Measurements from ENCODE around the gene ADISSP.
"Not testable (repeated sequence)": the region's sequence is repeated elsewhere in the genome, so short reads cannot be mapped to it uniquely, and the experiment has no call there.

ADISSP gene

GRCh38 chr20:3794168-3794567 is 26.6 kb upstream of the ADISSP start:
- not testable (repeated sequence) for H3K27ac Mint-ChIP-seq; DNase-seq (ENCODE audit: low spot score); H3K9me3 Mint-ChIP-seq; H3K27me3 Mint-ChIP-seq (ENCODE audit: low read depth); H3K4me3 Mint-ChIP-seq
- Mint-ChIP-seq H3K4me1 (ENCODE audit: low read depth) (peaks cover 21% of the 10 kb centered on the region), H3K36me3 (ENCODE audit: low read depth) (peaks cover 34% of the 10 kb centered on the region)

- H3K27me3 Mint-ChIP-seq (ENCODE audit: low read depth); DNase-seq (ENCODE audit: low spot score); H3K27ac Mint-ChIP-seq; H3K36me3 Mint-ChIP-seq (ENCODE audit: low read depth); H3K9me3 Mint-ChIP-seq: not testable (repeated sequence)
- Mint-ChIP-seq H3K4me3 (peak overlapping the region; percentile 65), H3K4me1 (ENCODE audit: low read depth) (peaks cover 20% of the 10 kb centered on the region)
Observed at GRCh38 chr20:3789201-3789600, 21.6 kb upstream of the ADISSP start.

- peak overlapping the region; percentile 65 for H3K4me3 Mint-ChIP-seq
- no peak for DNase-seq (ENCODE audit: low spot score)
- peak overlapping the region; percentile 27 for H3K27ac Mint-ChIP-seq
- H3K9me3 Mint-ChIP-seq: no peaks in the 10 kb centered on the region
- H3K4me1 Mint-ChIP-seq (ENCODE audit: low read depth): peaks cover 21% of the 10 kb centered on the region
- peaks cover 7% of the 10 kb centered on the region for H3K36me3 Mint-ChIP-seq (ENCODE audit: low read depth)
- H3K27me3 Mint-ChIP-seq (ENCODE audit: low read depth): no peaks in the 10 kb centered on the region
Observed at GRCh38 chr20:3788685-3789155, 21.2 kb upstream of the ADISSP start.

GRCh38 chr20:3787324-3788014 is 19.9 kb upstream of the ADISSP start:
- peak overlapping the region; percentile 55 for H3K27ac Mint-ChIP-seq
- peak overlapping the region; percentile 74 for H3K4me3 Mint-ChIP-seq
- peaks cover 26% of the 10 kb centered on the region for H3K4me1 Mint-ChIP-seq (ENCODE audit: low read depth)
- no peaks in the 10 kb centered on the region for H3K9me3 Mint-ChIP-seq
- no peak for DNase-seq (ENCODE audit: low spot score)
- H3K27me3 Mint-ChIP-seq (ENCODE audit: low read depth): no peaks in the 10 kb centered on the region
- peaks cover 12% of the 10 kb centered on the region for H3K36me3 Mint-ChIP-seq (ENCODE audit: low read depth)

GRCh38 chr20:3786665-3787323 is 19.2 kb upstream of the ADISSP start, which contains the start of gene CENPB:
Gene CENPB, minus strand, starts transcription at chr20:3786740. Its CDS starts 257 bp downstream, at chr20:3786483.
- Mint-ChIP-seq H3K27me3 (ENCODE audit: low read depth) (no peaks in the 10 kb centered on the region), H3K4me3 (peak within 1 kb of the TSS; percentile 79), H3K4me1 (ENCODE audit: low read depth) (peaks cover 26% of the 10 kb centered on the region), H3K27ac (peak within 1 kb of the TSS; percentile 75), H3K36me3 (ENCODE audit: low read depth) (peaks cover 12% of the 10 kb centered on the region), H3K9me3 (no peaks in the 10 kb centered on the region)
- DNase-seq (ENCODE audit: low spot score): peak; percentile 92

- Mint-ChIP-seq H3K27me3 (ENCODE audit: low read depth) (no peaks in the 10 kb centered on the region), H3K27ac (peak overlapping the region; percentile 75), H3K4me3 (peak overlapping the region; percentile 79), H3K9me3 (no peaks in the 10 kb centered on the region), H3K4me1 (ENCODE audit: low read depth) (peaks cover 32% of the 10 kb centered on the region), H3K36me3 (ENCODE audit: low read depth) (peaks cover 12% of the 10 kb centered on the region)
- DNase-seq (ENCODE audit: low spot score): peak; percentile 27
Observed at GRCh38 chr20:3786126-3786484, 18.6 kb upstream of the ADISSP start.

GRCh38 chr20:3785240-3786125 is 17.9 kb upstream of the ADISSP start:
- H3K9me3 Mint-ChIP-seq: no peaks in the 10 kb centered on the region
- H3K4me3 Mint-ChIP-seq: peak overlapping the region; percentile 65
- H3K4me1 Mint-ChIP-seq (ENCODE audit: low read depth): peaks cover 37% of the 10 kb centered on the region
- peaks cover 2% of the 10 kb centered on the region for H3K27me3 Mint-ChIP-seq (ENCODE audit: low read depth)
- peaks cover 12% of the 10 kb centered on the region for H3K36me3 Mint-ChIP-seq (ENCODE audit: low read depth)
- DNase-seq (ENCODE audit: low spot score): no peak
- peak overlapping the region; percentile 6 for H3K27ac Mint-ChIP-seq

- Mint-ChIP-seq H3K4me3 (peak overlapping the region; percentile 65), H3K27me3 (ENCODE audit: low read depth) (peaks cover 5% of the 10 kb centered on the region), H3K27ac (peak overlapping the region; percentile 27), H3K36me3 (ENCODE audit: low read depth) (peaks cover 12% of the 10 kb centered on the region), H3K9me3 (no peaks in the 10 kb centered on the region), H3K4me1 (ENCODE audit: low read depth) (peaks cover 39% of the 10 kb centered on the region)
- no peak for DNase-seq (ENCODE audit: low spot score)
Observed at GRCh38 chr20:3784863-3785239, 17.3 kb upstream of the ADISSP start.

GRCh38 chr20:3784216-3784853 is 16.8 kb upstream of the ADISSP start:
- no peak for DNase-seq (ENCODE audit: low spot score)
- peak overlapping the region; percentile 65 for H3K4me3 Mint-ChIP-seq
- peaks cover 44% of the 10 kb centered on the region for H3K4me1 Mint-ChIP-seq (ENCODE audit: low read depth)
- peaks cover 10% of the 10 kb centered on the region for H3K27me3 Mint-ChIP-seq (ENCODE audit: low read depth)
- H3K27ac Mint-ChIP-seq: no peak overlapping the region
- H3K36me3 Mint-ChIP-seq (ENCODE audit: low read depth): peaks cover 12% of the 10 kb centered on the region
- H3K9me3 Mint-ChIP-seq: no peaks in the 10 kb centered on the region

GRCh38 chr20:3783511-3784195 is 16.1 kb upstream of the ADISSP start:
- H3K4me1 Mint-ChIP-seq (ENCODE audit: low read depth): peaks cover 43% of the 10 kb centered on the region
- DNase-seq (ENCODE audit: low spot score): no peak
- peaks cover 17% of the 10 kb centered on the region for H3K27me3 Mint-ChIP-seq (ENCODE audit: low read depth)
- H3K36me3 Mint-ChIP-seq (ENCODE audit: low read depth): peaks cover 11% of the 10 kb centered on the region
- peak overlapping the region; percentile 22 for H3K4me3 Mint-ChIP-seq
- H3K9me3 Mint-ChIP-seq: no peaks in the 10 kb centered on the region
- H3K27ac Mint-ChIP-seq: peak overlapping the region; percentile 61

GRCh38 chr20:3783068-3783489 is 15.5 kb upstream of the ADISSP start:
- H3K4me3 Mint-ChIP-seq: peak overlapping the region; percentile 22
- H3K27ac Mint-ChIP-seq: peak overlapping the region; percentile 61
- no peaks in the 10 kb centered on the region for H3K9me3 Mint-ChIP-seq
- H3K4me1 Mint-ChIP-seq (ENCODE audit: low read depth): peaks cover 40% of the 10 kb centered on the region
- DNase-seq (ENCODE audit: low spot score): no peak
- peaks cover 11% of the 10 kb centered on the region for H3K36me3 Mint-ChIP-seq (ENCODE audit: low read depth)
- peaks cover 20% of the 10 kb centered on the region for H3K27me3 Mint-ChIP-seq (ENCODE audit: low read depth)

- Mint-ChIP-seq H3K27ac (no peak overlapping the region), H3K4me3 (no peak overlapping the region)
Observed at GRCh38 chr20:3782597-3782996, 15.0 kb upstream of the ADISSP start.

More at GRCh38 chr20:3782597-3782996, 15.0 kb upstream of the ADISSP start:
- no peak for DNase-seq (ENCODE audit: low spot score)
- H3K9me3 Mint-ChIP-seq: no peaks in the 10 kb centered on the region
- peaks cover 20% of the 10 kb centered on the region for H3K27me3 Mint-ChIP-seq (ENCODE audit: low read depth)
- H3K36me3 Mint-ChIP-seq (ENCODE audit: low read depth): peaks cover 11% of the 10 kb centered on the region
- peaks cover 41% of the 10 kb centered on the region for H3K4me1 Mint-ChIP-seq (ENCODE audit: low read depth)

Data from T-helper 2 cell treated with Interferon-gamma antibody and Interleukin-4, amounts not matched to agents 5 μg/mL and 100 μg/mL, for 36 hours (primary cell).